NAMALWA (cell line): ENCODE results near the gene PRKAR1B.

Source experiments
- DNase-seq: peaks from one replicate; pipeline ENCODE4 v3.0.0-alpha.2; 2015; ENCODE audit warnings: low spot score

Gene PRKAR1B

DNA sequence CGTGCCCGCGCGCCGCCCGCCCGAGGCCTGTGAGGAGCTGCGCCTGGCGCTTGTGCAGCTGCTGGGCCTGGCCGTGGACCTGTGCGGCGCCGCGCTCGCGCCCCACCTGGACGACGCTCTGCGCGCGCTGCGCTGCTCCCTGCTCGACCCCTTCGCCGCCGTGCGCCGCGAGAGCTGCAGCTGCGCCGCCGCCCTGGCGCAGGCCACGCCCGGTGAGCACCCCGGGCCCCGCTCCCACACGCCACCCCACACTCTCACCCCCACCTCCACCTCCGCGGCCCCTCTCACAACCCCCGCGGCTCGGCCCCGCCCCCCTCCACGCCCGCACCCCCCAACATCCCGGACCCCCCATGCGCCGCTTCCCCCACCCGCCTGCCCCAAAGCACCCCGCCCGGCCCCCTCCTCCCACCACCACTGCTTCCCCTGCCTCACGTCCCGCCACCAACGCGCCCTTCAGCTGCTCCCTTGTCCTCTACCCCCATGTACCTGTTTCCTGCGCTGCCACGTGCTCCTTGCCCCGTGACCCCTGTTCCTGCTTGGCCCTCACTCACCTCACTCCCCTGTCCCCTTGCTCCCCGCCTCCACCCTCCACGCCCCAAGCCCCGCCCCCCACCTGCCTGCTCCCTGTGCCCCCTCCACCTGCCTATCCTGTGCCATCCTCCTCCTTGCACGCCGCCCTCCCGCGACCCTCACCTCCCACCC lies at the start of gene PRKAR1B:
PRKAR1B (minus strand) TSS at position 178 of the 702 bp plus-strand sequence. CDS start 15,776 bp downstream, outside the sequence.
- peak; percentile 72 for DNase-seq

DNA sequence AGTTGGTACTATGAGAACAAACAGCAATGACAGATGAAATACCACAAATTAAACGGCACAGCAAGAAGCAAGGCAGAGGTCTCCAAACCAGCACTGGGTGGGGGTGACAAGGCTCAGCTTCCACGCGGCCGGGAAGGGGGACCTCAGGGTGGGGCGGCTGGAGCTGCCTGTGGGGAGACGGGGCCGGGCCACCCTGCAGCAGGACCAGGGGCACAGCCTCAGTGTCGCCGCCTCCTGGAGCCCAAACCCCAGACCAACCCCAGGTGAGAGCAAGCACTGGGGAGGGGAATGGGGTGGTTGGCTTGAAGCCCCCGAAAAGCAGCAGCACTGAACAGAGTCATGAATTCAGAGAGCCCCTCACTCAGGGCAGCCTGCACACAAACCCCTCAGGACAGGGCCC lies 49.3 kb upstream of the PRKAR1B start:
- no peak for DNase-seq

DNA sequence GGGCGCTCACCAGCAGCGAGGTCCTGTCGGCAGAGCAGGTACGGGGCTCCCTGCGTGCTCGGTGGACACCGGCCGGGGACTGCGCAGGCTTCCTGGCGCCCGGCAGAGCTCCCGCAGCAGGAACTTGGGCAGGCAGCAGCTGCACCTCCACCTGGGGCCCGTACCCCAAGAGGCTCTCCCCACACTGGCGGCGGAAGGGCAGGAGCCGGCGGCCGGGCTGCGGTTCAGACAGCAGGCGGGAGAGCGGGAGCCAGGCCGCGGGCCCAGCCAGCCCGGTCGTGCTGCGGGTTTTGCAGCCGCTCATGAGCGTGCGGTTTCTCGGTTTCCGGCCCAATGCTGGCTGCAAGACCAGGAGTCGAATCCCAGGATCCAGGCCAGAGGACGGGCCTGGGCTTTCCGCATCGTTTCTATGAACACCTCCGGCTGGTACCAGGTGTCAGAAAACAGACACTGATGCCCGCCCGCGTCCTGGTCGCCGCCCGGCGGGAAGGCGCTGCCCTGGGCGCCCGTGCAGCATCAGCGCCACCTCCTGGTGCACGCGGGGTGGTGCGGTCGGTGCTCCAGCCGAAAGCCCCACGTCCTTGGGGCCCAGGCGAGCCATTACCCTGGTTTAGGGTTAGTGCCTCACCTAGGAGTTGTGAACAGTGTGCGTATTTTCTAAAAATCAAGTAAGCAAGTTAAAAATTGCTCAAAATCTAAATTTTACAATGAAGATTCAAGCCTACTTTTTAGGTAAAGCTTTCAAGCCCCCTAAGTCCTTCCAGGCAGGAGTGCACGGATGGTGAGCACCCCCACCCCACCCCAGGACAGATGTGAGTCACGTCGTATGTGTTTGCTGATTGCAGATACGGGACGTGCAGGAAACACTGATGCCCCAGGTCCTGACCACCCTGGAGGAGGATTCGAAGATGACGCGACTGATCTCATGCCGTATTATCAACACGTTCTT lies 47.4 kb upstream of the PRKAR1B start:
- peak; percentile 61 for DNase-seq

DNA sequence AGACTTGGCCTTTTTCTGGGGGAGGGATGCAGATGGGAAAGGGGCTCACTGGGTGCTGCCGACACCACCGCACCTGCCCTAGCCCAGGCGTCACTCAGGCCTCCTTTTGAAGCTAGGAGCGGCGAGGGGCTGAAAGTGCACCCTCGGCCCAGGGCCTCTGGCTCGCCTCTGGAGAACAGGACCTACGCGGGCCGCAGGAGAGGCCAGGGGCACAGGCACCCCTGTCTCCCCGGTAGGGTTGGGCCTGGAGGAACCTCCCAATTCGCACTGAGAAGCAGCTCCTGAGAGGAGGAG lies 46.5 kb upstream of the PRKAR1B start:
- no peak for DNase-seq

DNA sequence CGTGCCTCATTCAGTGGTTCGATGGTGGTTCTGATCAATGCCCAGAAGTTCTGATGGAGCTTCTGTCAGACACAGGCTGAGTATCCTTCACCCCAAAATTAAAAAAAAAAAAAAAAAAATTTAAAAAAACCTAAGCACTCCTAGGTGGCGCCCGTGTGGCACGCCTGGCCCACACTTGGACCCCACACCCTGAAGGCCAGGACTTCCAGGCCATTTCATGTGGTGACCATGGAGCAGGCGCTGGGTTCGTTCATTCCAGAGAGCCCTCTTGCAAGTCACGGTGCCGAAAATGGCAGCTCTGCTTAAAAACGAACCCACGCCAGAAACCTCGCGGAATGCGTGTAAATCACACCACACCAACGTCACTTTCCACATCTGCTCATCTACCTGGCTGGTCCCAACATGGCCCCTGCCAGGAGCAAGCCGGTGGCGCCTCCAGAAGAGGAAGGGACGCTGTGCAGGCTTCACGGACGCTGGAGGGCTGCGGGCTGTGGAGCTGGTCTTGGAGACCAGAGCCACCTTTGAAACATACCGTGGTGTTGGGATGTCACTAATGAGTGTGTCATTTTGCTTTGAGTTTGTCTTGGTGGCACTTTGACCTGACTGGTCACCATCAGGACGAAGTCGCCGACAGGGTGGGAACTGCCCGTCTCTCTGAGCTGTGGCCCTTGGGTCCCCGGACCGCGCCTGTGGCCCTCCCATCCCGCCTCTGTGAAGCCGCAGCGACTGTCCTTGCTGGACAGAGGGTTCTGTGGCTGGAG lies 46.0 kb upstream of the PRKAR1B start:
- no peak for DNase-seq

DNA sequence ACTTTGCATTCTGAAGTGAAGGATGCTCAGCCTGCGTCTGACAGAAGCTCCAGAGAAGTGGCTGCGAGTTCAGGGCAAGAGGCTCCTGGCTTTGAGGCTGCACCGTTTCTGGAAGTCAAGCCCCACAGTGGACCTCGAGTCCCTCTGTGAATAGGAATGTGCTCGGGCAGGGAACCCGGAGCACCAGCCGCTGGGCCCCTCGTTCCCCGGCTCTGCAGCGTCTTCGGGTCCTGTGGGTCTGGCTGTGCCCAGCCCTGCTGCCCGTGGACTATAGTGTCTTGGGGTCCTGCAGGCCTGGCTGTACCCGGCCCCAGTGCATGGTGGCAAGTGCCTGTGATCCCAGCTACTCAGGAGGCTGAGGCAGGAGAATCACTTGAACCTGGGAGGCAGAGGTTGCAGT lies 45.3 kb upstream of the PRKAR1B start:
- no peak for DNase-seq

DNA sequence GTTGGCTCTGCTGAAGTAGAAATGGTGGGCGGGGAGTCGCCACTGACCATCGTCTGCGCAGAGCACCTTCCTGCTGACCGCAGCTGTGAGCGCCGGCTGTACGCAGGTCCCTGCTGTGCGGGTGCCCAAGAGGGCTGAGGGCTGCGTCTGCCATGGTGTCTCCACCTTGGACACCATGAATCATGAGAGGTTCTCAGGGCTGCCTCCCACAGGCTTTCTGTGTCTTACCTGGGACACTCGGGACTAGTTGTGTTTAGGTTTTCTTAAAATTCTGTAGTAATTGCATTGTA lies 44.9 kb upstream of the PRKAR1B start:
- DNase-seq = no peak

DNA sequence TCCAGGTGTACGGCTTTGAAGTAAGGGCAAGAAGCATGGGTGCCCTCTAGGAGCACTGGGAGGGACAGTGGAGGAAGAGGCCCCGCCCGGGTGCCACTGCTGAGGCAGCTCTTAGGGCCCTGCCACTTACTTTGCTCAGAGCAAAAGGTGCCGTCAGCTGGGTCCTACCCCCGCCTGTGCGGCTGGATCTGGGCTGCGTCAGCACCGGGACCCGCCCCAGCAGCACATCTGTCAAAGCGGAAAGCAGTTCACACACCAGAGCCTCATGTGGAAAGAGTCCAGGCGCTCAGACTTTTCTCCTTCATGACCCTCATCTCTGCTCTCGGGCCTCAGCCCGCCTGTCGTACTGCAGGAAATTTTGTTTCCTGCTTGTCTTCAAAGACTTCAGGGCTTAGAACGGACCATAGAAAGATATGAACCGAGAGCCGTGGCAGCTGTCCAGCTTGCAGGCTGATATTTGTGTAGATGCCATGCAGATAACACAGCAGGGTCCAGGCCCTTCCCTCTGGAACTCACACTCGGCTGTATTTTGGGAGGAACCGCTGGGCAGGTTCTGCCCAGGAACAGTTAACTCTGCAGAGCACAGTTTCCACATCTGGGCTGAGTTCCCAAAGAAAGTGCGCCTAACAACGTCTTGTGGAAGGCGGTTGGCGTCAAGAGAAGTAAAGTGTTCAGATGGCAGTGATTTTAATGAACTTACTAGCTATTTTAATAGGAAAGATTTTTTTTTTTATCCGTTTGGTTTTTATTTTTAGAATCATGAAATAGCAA lies 44.3 kb upstream of the PRKAR1B start:
- DNase-seq = no peak

DNA sequence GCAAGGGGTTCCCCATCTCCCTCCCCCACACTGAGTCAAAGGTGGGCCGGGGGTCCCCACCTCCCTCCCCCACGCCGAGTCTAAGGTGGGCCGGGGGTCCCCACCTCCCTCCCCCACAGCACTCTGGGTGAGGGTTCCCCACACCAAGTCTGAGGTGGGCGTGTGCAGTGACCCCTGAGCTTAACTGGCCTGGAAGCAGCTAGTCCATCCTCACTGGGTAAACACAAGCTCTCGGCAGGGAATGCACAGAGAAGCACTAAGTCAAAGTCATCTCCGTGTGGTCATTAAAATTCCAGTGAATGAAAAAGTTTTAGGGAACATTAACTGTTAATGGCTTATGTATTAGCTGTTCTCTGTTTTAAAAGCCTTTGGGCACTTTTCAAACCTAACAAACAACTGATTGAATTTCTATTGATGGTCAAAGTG lies 43.7 kb upstream of the PRKAR1B start:
- DNase-seq = no peak

DNA sequence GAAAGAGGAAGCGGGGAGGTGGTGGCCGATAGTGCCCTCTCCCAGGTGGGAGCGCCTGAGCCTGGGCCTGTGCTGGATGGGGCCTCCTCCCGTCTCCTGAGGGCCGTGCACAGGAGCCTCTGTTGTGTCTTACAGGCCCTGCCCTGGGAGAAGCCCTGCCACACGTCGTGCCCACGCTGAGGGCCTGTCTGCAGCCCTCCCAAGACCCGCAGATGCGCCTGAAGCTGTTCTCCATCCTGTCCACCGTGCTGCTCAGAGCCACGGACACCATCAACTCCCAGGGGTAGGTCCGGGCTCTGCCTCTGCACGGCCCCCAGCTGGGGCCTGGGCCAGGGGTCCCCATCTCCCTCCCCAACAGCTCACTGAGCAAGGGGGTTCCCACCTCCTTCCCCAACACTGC lies 43.3 kb upstream of the PRKAR1B start:
- DNase-seq = no peak

DNA sequence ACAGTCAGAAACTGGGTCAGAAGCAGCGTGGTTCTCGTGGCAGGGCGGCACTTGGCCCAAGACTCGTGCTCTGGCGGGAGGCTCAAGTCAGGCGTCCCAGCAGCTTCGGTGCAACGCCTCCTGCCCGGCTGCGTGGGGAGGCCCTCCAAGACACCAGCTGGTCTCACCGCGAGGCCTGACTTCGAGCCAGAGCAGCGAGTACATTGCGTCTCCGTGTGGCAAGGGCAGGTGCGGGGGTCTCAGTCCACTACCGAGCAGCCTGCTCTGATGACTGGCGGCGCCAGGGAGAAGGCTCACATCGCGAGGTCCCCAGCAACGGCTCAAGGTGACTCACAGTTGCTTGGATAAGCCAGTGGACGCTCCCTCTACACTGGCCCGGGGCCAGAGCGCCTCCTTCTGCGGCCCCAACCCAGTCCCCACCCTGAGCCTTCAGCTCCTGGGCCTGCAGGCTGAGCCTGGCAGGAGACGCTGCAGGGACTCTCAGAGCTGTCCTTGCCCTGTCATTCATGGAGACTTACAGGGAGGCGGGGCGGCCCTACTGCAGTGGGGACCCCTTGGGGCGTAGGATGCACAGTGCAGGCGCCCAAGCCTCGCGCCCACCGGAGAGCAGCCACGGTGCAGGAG lies 41.9 kb upstream of the PRKAR1B start:
- peak; percentile 37 for DNase-seq

DNA sequence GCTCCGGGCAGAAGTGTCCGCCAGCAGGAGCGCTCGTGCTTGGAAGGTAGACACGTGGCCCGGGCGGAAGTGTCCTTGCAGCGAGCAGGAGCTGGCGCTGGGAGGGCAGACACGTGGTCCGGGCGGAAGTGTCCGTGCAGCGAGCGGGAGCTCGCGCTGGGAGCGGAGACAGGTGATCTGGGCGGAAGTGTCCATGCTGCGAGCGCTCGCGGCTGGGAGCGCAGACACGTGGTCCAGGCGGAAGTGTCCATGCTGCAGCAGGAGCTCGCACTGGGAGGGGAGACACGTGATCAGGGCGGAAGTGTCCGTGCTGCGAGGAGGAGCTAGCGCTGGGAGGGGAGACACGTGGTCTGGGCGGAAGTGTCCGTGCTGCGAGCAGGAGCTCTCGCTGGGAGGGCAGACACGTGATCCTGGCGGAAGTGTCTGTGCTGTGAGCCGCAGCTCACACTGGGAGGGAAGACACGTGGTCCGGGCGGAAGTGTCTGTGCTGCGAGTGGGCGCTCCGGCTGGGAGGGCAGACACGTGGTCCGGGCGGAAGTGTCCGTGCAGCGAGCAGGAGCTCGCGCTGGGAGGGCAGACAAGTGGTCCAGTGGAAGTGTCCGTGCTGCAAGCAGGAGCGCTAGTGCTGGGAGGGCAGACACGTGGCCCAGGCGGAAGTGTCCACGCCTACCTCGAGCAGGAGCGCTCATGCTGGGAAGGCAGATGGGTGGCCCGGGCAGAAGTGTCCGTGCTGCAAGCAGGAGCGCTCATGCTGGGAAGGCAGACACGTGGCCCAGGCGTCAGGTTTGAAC lies 41.1 kb upstream of the PRKAR1B start:
- no peak for DNase-seq

DNA sequence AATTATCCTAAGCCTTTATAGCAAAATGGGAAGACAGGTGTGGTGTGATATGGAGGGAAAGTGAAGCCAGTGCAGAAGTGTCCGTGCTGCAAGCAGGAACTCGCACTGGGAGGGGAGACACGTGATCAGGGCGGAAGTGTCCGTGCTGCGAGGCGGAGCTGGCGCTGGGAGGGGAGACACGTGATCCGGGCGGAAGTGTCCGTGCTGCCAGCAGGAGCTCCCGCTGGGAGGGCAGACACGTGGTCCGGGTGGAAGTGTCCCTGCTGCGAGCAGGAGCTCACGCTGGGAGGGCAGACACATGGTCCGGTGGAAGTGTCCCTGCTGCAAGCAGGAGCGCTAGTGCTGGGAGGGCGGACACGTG lies 40.5 kb upstream of the PRKAR1B start:
- no peak for DNase-seq

DNA sequence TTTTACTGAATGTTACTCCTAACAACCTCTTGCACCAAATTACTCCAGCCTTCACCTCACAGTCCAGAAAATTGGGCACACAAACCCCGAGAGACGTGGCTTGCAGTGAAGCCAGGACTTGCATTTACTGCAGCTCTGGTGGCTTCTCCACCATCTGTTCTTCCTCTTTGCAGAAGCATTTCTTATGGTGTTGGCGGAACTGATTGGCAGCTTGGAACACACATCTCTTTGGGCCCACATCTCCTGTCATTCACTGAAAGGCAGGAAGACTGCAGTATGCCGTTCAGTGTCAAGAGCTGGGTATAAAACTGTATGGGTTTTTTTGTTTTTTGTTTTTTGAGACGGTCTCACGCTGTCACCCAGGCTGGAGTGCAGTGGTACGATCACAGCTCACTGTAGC lies 38.3 kb upstream of the PRKAR1B start:
- no peak for DNase-seq

DNA sequence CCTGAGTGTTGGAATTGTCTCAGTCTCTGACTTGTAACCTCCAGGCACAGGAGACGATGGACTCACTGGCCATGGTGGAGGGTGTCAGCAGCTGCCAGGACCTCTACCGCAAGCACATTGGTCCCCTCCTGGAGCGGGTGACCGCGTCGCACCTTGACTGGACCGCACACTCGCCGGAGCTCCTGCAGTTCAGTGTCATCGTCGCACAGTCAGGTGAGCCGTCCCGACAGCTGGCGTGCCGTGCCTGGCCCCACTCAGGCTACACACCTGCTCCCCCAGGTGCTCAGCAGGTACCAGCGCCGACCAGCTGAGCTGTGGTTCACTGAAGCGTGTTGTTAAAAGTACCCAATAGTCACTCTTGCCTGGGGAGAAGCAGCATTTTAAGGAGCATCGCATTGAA lies 36.7 kb upstream of the PRKAR1B start:
- DNase-seq = no peak

DNA sequence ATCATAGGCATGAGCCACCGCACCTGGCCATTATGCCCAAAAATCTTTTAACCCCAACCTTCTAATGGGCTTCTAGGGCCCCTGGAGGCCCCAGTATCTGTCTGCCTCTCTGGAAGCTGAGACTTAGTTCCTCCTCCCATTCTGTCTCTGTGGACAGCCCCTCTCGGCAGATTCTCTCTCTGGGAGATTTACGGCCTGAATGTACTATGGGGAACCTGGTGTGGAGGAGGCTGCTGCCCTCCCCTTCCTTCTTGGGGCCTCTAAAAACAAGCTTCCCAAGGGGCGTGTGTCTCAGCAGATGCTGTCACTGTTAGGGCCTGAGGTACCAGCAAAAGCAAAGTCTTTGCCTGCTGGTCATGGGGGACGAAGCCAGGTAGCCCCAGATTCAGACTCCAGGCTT lies 35.8 kb upstream of the PRKAR1B start:
- DNase-seq = no peak

DNA sequence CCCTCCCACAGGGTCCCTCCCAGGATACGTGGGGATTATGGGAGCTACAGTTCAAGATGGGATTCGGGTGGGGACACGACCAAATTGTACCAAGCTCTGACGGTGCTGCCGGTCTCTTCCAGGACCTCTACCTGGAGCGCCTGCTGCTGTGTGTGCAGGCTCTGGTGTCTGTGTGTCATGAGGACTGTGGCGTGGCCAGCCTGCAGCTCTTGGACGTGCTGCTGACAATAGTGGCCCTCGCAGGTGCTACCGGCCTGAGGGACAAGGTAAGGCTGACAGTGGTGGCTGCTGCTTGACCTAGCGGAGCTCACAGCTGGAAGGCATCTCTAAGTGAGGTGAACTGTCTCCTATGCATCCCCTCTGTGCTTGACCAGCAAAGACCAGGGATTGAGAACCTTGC lies 34.5 kb upstream of the PRKAR1B start:
- DNase-seq = no peak

DNA sequence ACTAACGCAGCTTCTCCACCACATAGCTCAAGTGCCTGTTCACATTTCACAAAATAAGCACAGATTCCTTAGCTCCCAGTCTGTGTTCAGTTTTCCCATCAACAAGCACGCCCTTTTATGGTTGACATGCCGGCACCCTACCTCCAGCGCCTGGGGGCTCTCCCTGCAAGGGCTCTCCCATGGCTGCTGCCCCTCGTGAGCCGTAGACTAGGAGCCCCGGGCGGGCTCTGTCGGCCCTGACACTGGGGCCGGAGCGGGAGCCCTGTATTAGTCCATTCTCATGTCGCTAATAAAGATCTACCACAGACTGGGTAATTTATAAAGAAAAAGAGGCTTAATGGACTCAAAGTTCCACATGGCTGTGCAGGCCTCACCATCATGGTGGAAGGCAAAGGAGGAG lies 34.0 kb upstream of the PRKAR1B start:
- DNase-seq = no peak

DNA sequence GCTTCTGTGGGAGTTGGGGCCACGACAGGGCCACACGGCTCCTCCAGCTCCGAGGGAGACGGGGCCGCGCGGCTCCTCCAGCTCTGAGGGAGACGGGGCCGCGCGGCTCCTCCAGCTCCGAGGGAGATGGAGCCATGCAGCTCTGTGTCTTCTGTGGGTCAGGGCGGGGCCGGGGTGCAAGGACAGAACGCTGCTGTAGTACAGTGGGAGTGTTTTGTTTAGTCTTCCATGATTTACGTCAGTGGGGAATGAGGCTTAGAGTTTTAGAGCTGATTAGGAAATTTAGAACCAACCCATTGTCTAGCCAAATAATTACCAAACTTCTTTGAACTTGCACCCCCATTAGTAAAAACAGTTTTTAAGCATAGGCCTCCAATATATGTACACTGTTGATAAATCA lies 32.9 kb upstream of the PRKAR1B start:
- no peak for DNase-seq

DNA sequence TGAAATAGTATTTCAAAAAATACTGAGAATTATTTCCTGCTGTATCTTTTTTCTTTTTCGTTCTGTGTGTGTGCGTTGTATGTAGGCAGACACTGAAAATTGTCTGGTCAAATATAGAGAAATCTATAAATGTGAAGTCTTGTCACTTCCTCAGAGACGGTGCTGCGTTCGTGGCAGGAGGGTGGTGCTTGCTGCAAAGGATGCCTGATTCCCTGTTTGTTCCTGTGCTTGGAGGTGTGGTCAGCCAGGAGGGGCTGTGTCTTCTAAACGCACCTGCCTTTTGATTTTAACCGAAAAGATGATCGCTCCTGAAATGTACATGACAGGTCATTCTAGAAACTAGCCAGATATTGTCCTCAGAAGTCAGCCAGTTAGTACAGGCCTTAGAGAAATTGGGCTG lies 32.5 kb upstream of the PRKAR1B start:
- no peak for DNase-seq

DNA sequence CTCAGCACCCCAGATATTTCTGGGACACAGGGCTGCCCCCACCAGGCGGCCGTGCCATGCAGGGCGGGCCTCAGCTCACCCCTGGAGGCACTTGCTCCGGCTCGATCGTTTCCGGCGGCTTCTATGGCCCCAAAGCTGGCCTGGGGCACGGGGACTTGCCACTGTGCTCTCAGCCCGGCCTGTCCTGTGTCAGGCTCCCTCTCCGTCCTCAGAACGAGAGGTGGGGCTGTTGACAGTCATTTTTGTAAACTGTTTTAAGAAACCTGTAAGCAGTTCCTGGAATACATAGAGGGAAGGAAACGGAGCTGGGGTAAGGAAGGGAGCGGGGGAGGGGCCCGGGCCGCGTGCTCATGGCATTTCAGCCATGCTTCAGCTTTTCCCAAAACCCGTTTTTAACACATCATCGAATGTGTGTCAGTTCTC lies 30.7 kb upstream of the PRKAR1B start:
- no peak for DNase-seq
